Upper lobe of left lung (tissue), 4 donors: ENCODE data around the gene PGS1.

Experiments
- CTCF ChIP-seq, 6 experiments: fragments of 450-650 bp in 4 of 6; fragments of 200-600 bp in 2 of 6; sonication (generic) in 2 of 6; IDR thresholded peaks; one replicate each; pipeline ENCODE4 v1.5.1; 2016 to 2019; ENCODE audit warnings: antibody characterized with exemption in 6 of 6
- EP300 ChIP-seq, 4 donors: sonication (generic); formaldehyde crosslinking; IDR thresholded peaks; one replicate each; pipeline ENCODE4 v1.5.1; 2017; ENCODE audit warnings: antibody characterized with exemption in 4 of 4, control low read depth in 2 of 4
- POLR2A ChIP-seq, 4 donors: fragments of 450-650 bp; IDR thresholded peaks; one replicate each; pipeline ENCODE4 v1.5.1; 2016 to 2017; ENCODE audit warnings: antibody characterized with exemption in 4 of 4, mild to moderate bottlenecking in 2 of 4

- TF ChIP-seq EP300 (IDR thresholded peaks at IDR 0.05) (no peak), CTCF (IDR thresholded peaks at IDR 0.05) (no peak), POLR2A (IDR thresholded peaks at IDR 0.05) (no peak)
These were observed 24.6 kb upstream of the PGS1 start for GRCh38 chr17:78353834-78354233.
